GM12878 (cell line): ENCODE data around the gene ACER3. TPM values are rescaled to one million over a fixed set of nuclear protein-coding genes. Genes with fewer than 3 reads are reported as not detected.

Experiments
- ATAC-seq: fragments of 200-7000 bp; cut with Tn5 transposase; 3 replicates; pipeline ENCODE4 v1.9.1; 2020; ENCODE audit warnings: mild to moderate bottlenecking, moderate library complexity
- BruUV-seq: library from RNA; stranded (reverse); fragments of 400-500 nt; replicated peaks from 2 replicates; lab custom pipeline; 2021; lab: Mats Ljungman, UMichigan
- CTCF ChIA-PET: fragments of 300-600 bp; sonication (Branson Sonifier 250); formaldehyde crosslinking; extraction: SDS; loops from one replicate; lab custom pipeline; 2021; ENCODE audit warnings: inconsistent platforms; lab: Yijun Ruan, JAX
- POLR2A ChIA-PET: fragments of 350-600 bp; formaldehyde crosslinking; extraction: SDS; loops from one replicate; lab custom pipeline; 2021; ENCODE audit warnings: inconsistent platforms; lab: Charles Lee
- RAD21 ChIA-PET: fragments of 300-600 bp; sonication (Branson Sonifier 250); formaldehyde crosslinking; loops from one replicate; lab custom pipeline; 2023; ENCODE audit warnings: antibody characterized with exemption; ENCODE audit not compliant: unreplicated experiment; lab: Charles Lee
- SMC1A ChIA-PET: fragments of 300-600 bp; sonication (Branson Sonifier 250); formaldehyde crosslinking; loops from one replicate; lab custom pipeline; 2023; ENCODE audit not compliant: unreplicated experiment, uncharacterized antibody; lab: Charles Lee
- DNase-seq: peaks from one replicate; pipeline ENCODE4 v3.0.0-alpha.2; 2011; ENCODE audit warnings: low read depth, low spot score
- FAIRE-seq: peaks from 3 replicates; lab custom pipeline; 2011; peaks lifted over from hg19 to GRCh38; lab: Jason Lieb, UNC
- H2AFZ ChIP-seq: 2 replicates; pipeline ENCODE4 v1.6.0; 2011; ENCODE audit warnings: low read depth, low read length, control low read depth; ENCODE audit not compliant: control insufficient read depth
- H3K27ac ChIP-seq: 2 replicates; pipeline ENCODE4 v1.5.1; 2011; ENCODE audit warnings: control low read depth; ENCODE audit not compliant: control insufficient read depth, insufficient read depth
- H3K27me3 ChIP-seq, 2 experiments: replicated peaks in 1 of 2; 2 replicates each; pipeline versions ENCODE4 v1.6.0 to v1.6.1; 2011; ENCODE audit warnings: low read length in 1 of 2; ENCODE audit not compliant: control insufficient read depth in 2 of 2, insufficient read depth in 2 of 2
- H3K36me3 ChIP-seq, 2 experiments: 2 replicates each; pipeline ENCODE4 v1.5.1; 2011; ENCODE audit warnings: low read length in 1 of 2; ENCODE audit not compliant: control insufficient read depth in 2 of 2, insufficient read depth in 2 of 2
- H3K4me1 ChIP-seq: 2 replicates; pipeline ENCODE4 v1.6.1; 2011; ENCODE audit warnings: mild to moderate bottlenecking, low read length, moderate library complexity, mixed read lengths; ENCODE audit not compliant: control insufficient read depth, insufficient read depth
- H3K4me2 ChIP-seq: 2 replicates; pipeline ENCODE4 v1.6.0; 2011; ENCODE audit warnings: control low read depth; ENCODE audit not compliant: control insufficient read depth, insufficient read depth
- H3K4me3 ChIP-seq: fragments of 200-600 bp; sonication (generic); 2 replicates; pipeline ENCODE4 v1.5.1; 2016
- H3K79me2 ChIP-seq: 2 replicates; pipeline ENCODE4 v1.6.0; 2011; ENCODE audit warnings: low read length; ENCODE audit not compliant: control insufficient read depth, insufficient read depth
- H3K9ac ChIP-seq: 2 replicates; pipeline ENCODE4 v1.8.0; 2011; ENCODE audit warnings: low read length, control low read depth, mixed read lengths; ENCODE audit not compliant: control insufficient read depth, insufficient read depth
- H3K9me3 ChIP-seq: replicated peaks from 3 replicates; pipeline ENCODE4 v1.5.1; 2011; ENCODE audit warnings: mild to moderate bottlenecking, low read length; ENCODE audit not compliant: control insufficient read depth, insufficient read depth
- H4K20me1 ChIP-seq: 2 replicates; pipeline ENCODE4 v1.6.0; 2011; ENCODE audit not compliant: control insufficient read depth, insufficient read depth
- EED ChIP-seq: sonication (generic); IDR thresholded peaks from 2 replicates; pipeline ENCODE4 v1.6.1; 2016; ENCODE audit warnings: antibody characterized with exemption, low read depth
- EP300 ChIP-seq, 2 experiments: fragments of 150-350 bp in 1 of 2; IDR thresholded peaks; 2 replicates each; pipeline ENCODE4 v1.6.1; 2011 to 2012; ENCODE audit warnings: low read depth in 2 of 2, low read length in 2 of 2, borderline replicate concordance in 1 of 2, improper control_type of control experiment in 1 of 2, inconsistent platforms in 1 of 2; ENCODE audit not compliant: control insufficient read depth in 1 of 2
- ESRRA ChIP-seq: IDR thresholded peaks from 2 replicates; pipeline ENCODE4 v1.6.1; 2012; ENCODE audit warnings: mild to moderate bottlenecking, low read length, improper control_type of control experiment
- FOS ChIP-seq: IDR thresholded peaks from 3 replicates; pipeline ENCODE4 v1.6.1; 2011; ENCODE audit warnings: borderline replicate concordance; ENCODE audit not compliant: insufficient read length; ENCODE audit errors: extremely low read depth
- HDAC2 ChIP-seq: fragments of 200-600 bp; sonication (generic); IDR thresholded peaks from 2 replicates; pipeline ENCODE4 v1.6.1; 2017
- SMAD5 ChIP-seq: IDR thresholded peaks from 2 replicates; pipeline ENCODE4 v1.6.1; 2016; ENCODE audit warnings: antibody characterized with exemption, low read depth
- TCF12 ChIP-seq: IDR thresholded peaks from 2 replicates; pipeline ENCODE4 v1.6.1; 2011; ENCODE audit warnings: low read depth, mild to moderate bottlenecking, low read length
- WGBS: methylation state at CpG from one replicate; pipeline ENCODE4 v1.1.6; 2016; ENCODE audit warnings: low lambda C conversion rate; ENCODE audit not compliant: insufficient replicate concordance, insufficient coverage; ENCODE audit errors: missing lambda C conversion rate; 5-methylcytosine and 5-hydroxymethylcytosine counted together
- in situ Hi-C: fragments of 300-500 bp; cut with MboI; formaldehyde crosslinking; loops from 9 replicates; pipeline ENCODE4 v1.14.3; 2018; ENCODE audit warnings: mixed read lengths
- intact Hi-C: fragments of 100-400 bp; cut with micrococcal nuclease; formaldehyde crosslinking; loops from one replicate; pipeline ENCODE4 v1.14.2; 2022; ENCODE audit not compliant: unreplicated experiment
- polyA plus RNA-seq, 11 experiments: library from polyadenylated mRNA; depleted of rRNA in 4 of 11; unstranded in 6 of 11; stranded (reverse) in 5 of 11; fragments of >200 nt; fragmentation: Nextera tagmentation in 4 of 11; fragmentation: Illumina TruSeq in 1 of 11; extraction: Ambion mirVana in 4 of 11; extraction: Trizol in 1 of 11; gene quantifications; 1 replicate in 1 of 11; 2 replicates in 10 of 11; pipeline versions ENCODE4 v1.2.1 to v1.2.3, GENCODE V29; 2011 to 2016; ENCODE audit warnings: inconsistent platforms in 2 of 11, missing spikeins in 2 of 11, low read depth in 1 of 11
- total RNA-seq, 4 experiments: library from RNA; depleted of rRNA in 3 of 4; stranded (reverse); fragments of >200 nt in 3 of 4; fragmentation: Illumina TruSeq in 1 of 4; extraction: Trizol in 1 of 4; gene quantifications; 2 replicates each; pipeline versions ENCODE4 v1.2.1 to v1.2.3, GENCODE V29; 2013 to 2021
- TF ChIP-seq, protein P1 (sequence below): fragments of 450-650 bp; IDR thresholded peaks from 2 replicates; pipeline ENCODE4 v1.6.1; 2018; ENCODE audit warnings: borderline replicate concordance, mild to moderate bottlenecking; ENCODE audit not compliant: partially characterized antibody
- TF ChIP-seq, protein P2 (sequence below): IDR thresholded peaks from 2 replicates; pipeline ENCODE4 v1.6.1; 2012; ENCODE audit warnings: low read depth, low read length, improper control_type of control experiment
- TF ChIP-seq, protein P3 (sequence below): IDR thresholded peaks from 2 replicates; pipeline ENCODE4 v1.6.1; 2012; ENCODE audit warnings: mild to moderate bottlenecking, low read depth, low read length

Gene ACER3
- total and polyA plus RNA-seq, 10 of the 15 experiments (the other 5 are each of a cell fraction or from before 2014, with no cell fraction given): 2.8 to 17.4 (median 10.3) TPM

DNA sequence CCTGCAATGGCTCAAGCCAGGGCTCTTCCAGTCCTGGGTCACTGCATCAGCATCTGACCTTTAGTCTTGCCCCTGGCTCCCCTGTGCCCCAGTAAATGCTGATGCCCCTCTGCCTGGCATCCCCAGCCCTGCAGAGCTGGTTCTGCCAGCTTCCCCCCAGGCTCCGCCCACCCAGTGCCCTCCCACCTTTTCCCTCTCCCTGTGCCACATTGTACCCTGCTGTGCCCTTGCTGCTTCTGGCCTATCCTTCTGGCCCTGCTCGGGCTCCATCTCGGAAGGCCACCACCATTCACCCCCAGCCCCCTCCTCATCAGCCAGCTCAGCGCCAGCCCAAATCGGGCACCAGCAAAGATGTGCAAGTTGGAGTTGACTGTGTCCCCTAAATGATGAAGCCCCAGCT is 213.5 kb downstream of the ACER3 start (continued):
- TF ChIP-seq EED (no peak), HDAC2 (no peak)

DNA sequence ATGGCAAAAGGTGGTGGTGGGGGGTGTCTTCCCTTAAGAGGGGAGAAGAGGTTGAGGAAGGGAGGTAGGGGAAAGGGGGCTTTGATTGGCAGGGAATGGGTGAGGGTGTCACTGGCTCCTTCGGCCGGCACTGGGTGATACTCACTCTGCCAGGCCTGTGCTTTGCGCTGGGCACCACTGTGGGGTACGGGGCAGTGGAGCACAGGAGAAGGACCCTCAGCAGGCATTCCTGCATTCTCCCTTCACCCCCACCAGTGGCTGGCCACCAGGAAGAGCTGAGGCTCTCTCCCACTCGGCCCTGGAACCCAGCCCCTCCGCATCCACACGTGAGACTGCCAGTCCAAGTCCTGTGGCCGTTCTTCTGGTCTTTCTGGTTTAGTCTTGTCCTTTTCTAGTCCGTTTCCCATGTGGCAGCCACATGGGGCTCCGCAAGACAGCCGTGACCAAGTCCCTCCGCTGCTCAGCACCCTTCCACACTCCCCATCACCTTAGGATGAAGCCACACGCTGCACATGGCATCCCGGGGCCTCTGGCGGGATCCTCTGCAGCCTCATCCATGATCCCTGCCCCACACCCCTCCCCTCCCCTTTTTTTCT is 214.0 kb downstream of the ACER3 start:
- no peaks in the 10 kb centered on the region for H3K79me2 ChIP-seq
- no peaks in the 10 kb centered on the region for H3K9me3 ChIP-seq
- intact Hi-C loops: no loop called here
- H3K9ac ChIP-seq: no peak overlapping the region
- ChIA-PET POLR2A (interaction anchor here (0.5 kb wide), 1 partner anchor 13 kb away, joined by 3 read pairs; no protein-coding TSS in a partner anchor), RAD21 (no interaction called here), CTCF (no interaction called here), SMC1A (interaction anchor here (1.2 kb wide), 1 partner anchor 17 kb away, joined by 3 read pairs; no protein-coding TSS in a partner anchor)
- H3K36me3 ChIP-seq: no peaks in the 10 kb centered on the region
- no peak for DNase-seq
- H2AFZ ChIP-seq: no peak overlapping the region
- H3K27ac ChIP-seq: no peak overlapping the region
- no TSS peak for BruUV-seq
- TF ChIP-seq, protein P1, sequence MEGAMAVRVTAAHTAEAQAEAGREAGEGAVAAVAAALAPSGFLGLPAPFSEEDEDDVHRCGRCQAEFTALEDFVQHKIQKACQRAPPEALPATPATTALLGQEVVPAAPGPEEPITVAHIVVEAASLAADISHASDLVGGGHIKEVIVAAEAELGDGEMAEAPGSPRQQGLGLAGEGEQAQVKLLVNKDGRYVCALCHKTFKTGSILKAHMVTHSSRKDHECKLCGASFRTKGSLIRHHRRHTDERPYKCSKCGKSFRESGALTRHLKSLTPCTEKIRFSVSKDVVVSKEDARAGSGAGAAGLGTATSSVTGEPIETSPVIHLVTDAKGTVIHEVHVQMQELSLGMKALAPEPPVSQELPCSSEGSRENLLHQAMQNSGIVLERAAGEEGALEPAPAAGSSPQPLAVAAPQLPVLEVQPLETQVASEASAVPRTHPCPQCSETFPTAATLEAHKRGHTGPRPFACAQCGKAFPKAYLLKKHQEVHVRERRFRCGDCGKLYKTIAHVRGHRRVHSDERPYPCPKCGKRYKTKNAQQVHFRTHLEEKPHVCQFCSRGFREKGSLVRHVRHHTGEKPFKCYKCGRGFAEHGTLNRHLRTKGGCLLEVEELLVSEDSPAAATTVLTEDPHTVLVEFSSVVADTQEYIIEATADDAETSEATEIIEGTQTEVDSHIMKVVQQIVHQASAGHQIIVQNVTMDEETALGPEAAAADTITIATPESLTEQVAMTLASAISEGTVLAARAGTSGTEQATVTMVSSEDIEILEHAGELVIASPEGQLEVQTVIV: no peak
- no peak for TF ChIP-seq TCF12
- TF ChIP-seq, protein P2, sequence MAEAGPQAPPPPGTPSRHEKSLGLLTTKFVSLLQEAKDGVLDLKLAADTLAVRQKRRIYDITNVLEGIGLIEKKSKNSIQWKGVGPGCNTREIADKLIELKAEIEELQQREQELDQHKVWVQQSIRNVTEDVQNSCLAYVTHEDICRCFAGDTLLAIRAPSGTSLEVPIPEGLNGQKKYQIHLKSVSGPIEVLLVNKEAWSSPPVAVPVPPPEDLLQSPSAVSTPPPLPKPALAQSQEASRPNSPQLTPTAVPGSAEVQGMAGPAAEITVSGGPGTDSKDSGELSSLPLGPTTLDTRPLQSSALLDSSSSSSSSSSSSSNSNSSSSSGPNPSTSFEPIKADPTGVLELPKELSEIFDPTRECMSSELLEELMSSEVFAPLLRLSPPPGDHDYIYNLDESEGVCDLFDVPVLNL: no peak
- no peak for TF ChIP-seq FOS
- TF ChIP-seq SMAD5: no peak
- TF ChIP-seq ESRRA: no peak
- TF ChIP-seq EP300 (IDR thresholded peaks at IDR 0.05; ENCODE audit: borderline replicate concordance in 1 of 2, control insufficient read depth in 1 of 2, low read depth in 2 of 2, low read length in 2 of 2): no peak
- TF ChIP-seq, protein P3, sequence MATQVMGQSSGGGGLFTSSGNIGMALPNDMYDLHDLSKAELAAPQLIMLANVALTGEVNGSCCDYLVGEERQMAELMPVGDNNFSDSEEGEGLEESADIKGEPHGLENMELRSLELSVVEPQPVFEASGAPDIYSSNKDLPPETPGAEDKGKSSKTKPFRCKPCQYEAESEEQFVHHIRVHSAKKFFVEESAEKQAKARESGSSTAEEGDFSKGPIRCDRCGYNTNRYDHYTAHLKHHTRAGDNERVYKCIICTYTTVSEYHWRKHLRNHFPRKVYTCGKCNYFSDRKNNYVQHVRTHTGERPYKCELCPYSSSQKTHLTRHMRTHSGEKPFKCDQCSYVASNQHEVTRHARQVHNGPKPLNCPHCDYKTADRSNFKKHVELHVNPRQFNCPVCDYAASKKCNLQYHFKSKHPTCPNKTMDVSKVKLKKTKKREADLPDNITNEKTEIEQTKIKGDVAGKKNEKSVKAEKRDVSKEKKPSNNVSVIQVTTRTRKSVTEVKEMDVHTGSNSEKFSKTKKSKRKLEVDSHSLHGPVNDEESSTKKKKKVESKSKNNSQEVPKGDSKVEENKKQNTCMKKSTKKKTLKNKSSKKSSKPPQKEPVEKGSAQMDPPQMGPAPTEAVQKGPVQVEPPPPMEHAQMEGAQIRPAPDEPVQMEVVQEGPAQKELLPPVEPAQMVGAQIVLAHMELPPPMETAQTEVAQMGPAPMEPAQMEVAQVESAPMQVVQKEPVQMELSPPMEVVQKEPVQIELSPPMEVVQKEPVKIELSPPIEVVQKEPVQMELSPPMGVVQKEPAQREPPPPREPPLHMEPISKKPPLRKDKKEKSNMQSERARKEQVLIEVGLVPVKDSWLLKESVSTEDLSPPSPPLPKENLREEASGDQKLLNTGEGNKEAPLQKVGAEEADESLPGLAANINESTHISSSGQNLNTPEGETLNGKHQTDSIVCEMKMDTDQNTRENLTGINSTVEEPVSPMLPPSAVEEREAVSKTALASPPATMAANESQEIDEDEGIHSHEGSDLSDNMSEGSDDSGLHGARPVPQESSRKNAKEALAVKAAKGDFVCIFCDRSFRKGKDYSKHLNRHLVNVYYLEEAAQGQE: no peak
- TF ChIP-seq EED: no peak
- no peaks in the 10 kb centered on the region for H3K27me3 ChIP-seq
- H3K4me1 ChIP-seq: no peaks in the 10 kb centered on the region
- ATAC-seq: no peak
- in situ Hi-C loops: no loop called here
- H4K20me1 ChIP-seq: no peaks in the 10 kb centered on the region
- H3K4me3 ChIP-seq: no peak overlapping the region
- FAIRE-seq: no peak
- no peak overlapping the region for H3K4me2 ChIP-seq
- WGBS: 33% methylated on average over 13 of the region's 15 CpGs
